ENCODE measurements around the gene PTCSC3.

The PTCSC3 gene

GRCh38 chr14:36130186-36130585, 46.3 kb downstream of the PTCSC3 start:
- Histone ChIP-seq H3K4me3 (replicated peaks; ENCODE audit: insufficient read depth, low read length) (no peak overlapping the region), H3K27ac (replicated peaks) (no peak overlapping the region), H3K27me3 (ENCODE audit: insufficient read depth, poor library complexity, severe bottlenecking) (no peaks in the 10 kb centered on the region)
- no peak for DNase-seq (ENCODE audit: low read depth in 1 of 2, low spot score in 1 of 2)
- TF ChIP-seq CTCF (IDR thresholded peaks at IDR 0.05; ENCODE audit: insufficient read depth, low read length), result no peak
- no peak for TF ChIP-seq REST (IDR thresholded peaks at IDR 0.05; ENCODE audit: insufficient replicate concordance, low read depth)
- TF ChIP-seq SPI1 (IDR thresholded peaks at IDR 0.05; ENCODE audit: borderline replicate concordance, low read depth), result no peak
- no peak for TF ChIP-seq GABPA (IDR thresholded peaks at IDR 0.05; ENCODE audit: low read depth)
- no peak for TF ChIP-seq POLR2AphosphoS5 (IDR thresholded peaks at IDR 0.05; ENCODE audit: low read depth)

GRCh38 chr14:36129181-36129580, 47.3 kb downstream of the PTCSC3 start:
- DNase-seq (ENCODE audit: low read depth in 1 of 2, low spot score in 1 of 2), result no peak
- Histone ChIP-seq H3K4me3 (replicated peaks; ENCODE audit: insufficient read depth, low read length) (no peak overlapping the region), H3K27ac (replicated peaks) (no peak overlapping the region), H3K27me3 (ENCODE audit: insufficient read depth, poor library complexity, severe bottlenecking) (no peaks in the 10 kb centered on the region)
- TF ChIP-seq REST (IDR thresholded peaks at IDR 0.05; ENCODE audit: insufficient replicate concordance, low read depth) (no peak), SPI1 (IDR thresholded peaks at IDR 0.05; ENCODE audit: borderline replicate concordance, low read depth) (no peak)

GRCh38 chr14:36113341-36113740, 63.2 kb downstream of the PTCSC3 start:
- no peak overlapping the region for H3K4me3 ChIP-seq (replicated peaks; ENCODE audit: insufficient read depth, low read length)
- TF ChIP-seq POLR2AphosphoS5 (IDR thresholded peaks at IDR 0.05; ENCODE audit: low read depth) (no peak), CTCF (IDR thresholded peaks at IDR 0.05; ENCODE audit: insufficient read depth, low read length) (no peak), SPI1 (IDR thresholded peaks at IDR 0.05; ENCODE audit: borderline replicate concordance, low read depth) (no peak), GABPA (IDR thresholded peaks at IDR 0.05; ENCODE audit: low read depth) (no peak), REST (IDR thresholded peaks at IDR 0.05; ENCODE audit: insufficient replicate concordance, low read depth) (no peak)
- no peak for DNase-seq (ENCODE audit: low read depth in 1 of 2, low spot score in 1 of 2)
- no peak overlapping the region for H3K27ac ChIP-seq (replicated peaks)
- peaks cover 3% of the 10 kb centered on the region for H3K27me3 ChIP-seq (ENCODE audit: insufficient read depth, poor library complexity, severe bottlenecking)

Measured in HL-60 (cell line).